ENCODE measurements around the gene FOXP1.

FOXP1 gene

DNA sequence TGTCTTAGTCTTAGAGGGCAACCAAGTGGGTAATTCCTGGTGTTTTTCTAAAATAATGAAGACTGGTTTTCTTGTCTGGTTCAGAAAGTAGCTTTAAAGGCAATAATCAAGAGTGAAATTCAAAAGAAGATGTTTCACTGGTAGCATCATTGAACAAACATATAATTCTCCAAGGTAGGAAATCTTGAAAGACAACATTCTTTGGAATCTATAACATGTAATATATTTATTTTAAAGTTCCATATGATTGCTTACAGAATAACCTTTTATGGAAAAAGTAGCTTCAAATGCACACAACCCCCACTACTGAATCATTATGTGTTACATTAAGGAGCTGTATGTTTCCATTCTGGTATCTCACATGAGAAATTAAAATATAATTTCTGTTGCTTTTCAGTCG lies 13.8 kb upstream of the FOXP1 start:
- H3K27me3 ChIP-seq (ENCODE audit: low read length) = no peaks in the 10 kb centered on the region
- no peak for TF ChIP-seq EZH2phosphoT487 (conservative IDR thresholded peaks at IDR 0.05; ENCODE audit: low read length)
- TF ChIP-seq, protein P1, sequence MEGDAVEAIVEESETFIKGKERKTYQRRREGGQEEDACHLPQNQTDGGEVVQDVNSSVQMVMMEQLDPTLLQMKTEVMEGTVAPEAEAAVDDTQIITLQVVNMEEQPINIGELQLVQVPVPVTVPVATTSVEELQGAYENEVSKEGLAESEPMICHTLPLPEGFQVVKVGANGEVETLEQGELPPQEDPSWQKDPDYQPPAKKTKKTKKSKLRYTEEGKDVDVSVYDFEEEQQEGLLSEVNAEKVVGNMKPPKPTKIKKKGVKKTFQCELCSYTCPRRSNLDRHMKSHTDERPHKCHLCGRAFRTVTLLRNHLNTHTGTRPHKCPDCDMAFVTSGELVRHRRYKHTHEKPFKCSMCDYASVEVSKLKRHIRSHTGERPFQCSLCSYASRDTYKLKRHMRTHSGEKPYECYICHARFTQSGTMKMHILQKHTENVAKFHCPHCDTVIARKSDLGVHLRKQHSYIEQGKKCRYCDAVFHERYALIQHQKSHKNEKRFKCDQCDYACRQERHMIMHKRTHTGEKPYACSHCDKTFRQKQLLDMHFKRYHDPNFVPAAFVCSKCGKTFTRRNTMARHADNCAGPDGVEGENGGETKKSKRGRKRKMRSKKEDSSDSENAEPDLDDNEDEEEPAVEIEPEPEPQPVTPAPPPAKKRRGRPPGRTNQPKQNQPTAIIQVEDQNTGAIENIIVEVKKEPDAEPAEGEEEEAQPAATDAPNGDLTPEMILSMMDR (IDR thresholded peaks at IDR 0.05; ENCODE audit: insufficient read depth, low read length, poor library complexity, severe bottlenecking) = no peak
- H3K79me2 ChIP-seq (ENCODE audit: insufficient read depth, low read length) = no peaks in the 10 kb centered on the region
- no peaks in the 10 kb centered on the region for H4K20me1 ChIP-seq (ENCODE audit: low read depth, low read length)
- no peak overlapping the region for H3K4me3 ChIP-seq (ENCODE audit: insufficient read depth, low read length, poor library complexity, severe bottlenecking)
- no peaks in the 10 kb centered on the region for H3K9me2 ChIP-seq (replicated peaks; ENCODE audit: insufficient read depth, low read length)
- no peaks in the 10 kb centered on the region for H3K36me3 ChIP-seq (ENCODE audit: low read length)
- H3F3A ChIP-seq (ENCODE audit: insufficient read depth) = no peaks in the 10 kb centered on the region
- H3K9me3 ChIP-seq (ENCODE audit: insufficient read depth, low read length) = no peaks in the 10 kb centered on the region
- no peak overlapping the region for H3K4me2 ChIP-seq (ENCODE audit: low read depth, low read length, poor library complexity, severe bottlenecking)
- no peak overlapping the region for H3K9ac ChIP-seq (ENCODE audit: low read length)
- no peak overlapping the region for H3K27ac ChIP-seq (ENCODE audit: low read depth, low read length)
- H2AFZ ChIP-seq (ENCODE audit: low read depth, low read length, severe bottlenecking) = no peak overlapping the region

DNA sequence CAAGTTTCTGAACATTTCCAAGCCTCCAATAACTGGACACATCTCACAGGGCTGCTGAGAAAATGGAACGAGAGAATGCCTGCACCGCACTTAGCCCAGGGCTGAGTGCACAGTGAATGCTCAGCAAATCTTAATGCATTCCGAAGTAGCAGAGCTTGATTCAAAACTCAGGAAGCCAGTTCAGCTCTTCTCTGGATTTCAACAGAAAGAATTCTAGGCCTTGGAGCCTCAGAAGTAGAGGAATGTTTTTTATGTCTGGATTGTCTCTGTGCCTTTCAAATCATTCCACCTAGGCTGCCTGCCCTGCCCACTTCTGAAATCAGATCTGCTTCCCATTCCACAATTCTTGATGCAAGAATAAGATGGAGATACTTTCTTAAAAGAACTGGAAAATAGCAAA lies 9.6 kb upstream of the FOXP1 start:
- no peak overlapping the region for H3K4me3 ChIP-seq (ENCODE audit: insufficient read depth, low read length, poor library complexity, severe bottlenecking)
- H3K79me2 ChIP-seq (ENCODE audit: insufficient read depth, low read length) = no peaks in the 10 kb centered on the region
- H3K36me3 ChIP-seq (ENCODE audit: low read length) = no peaks in the 10 kb centered on the region
- H3K9me3 ChIP-seq (ENCODE audit: insufficient read depth, low read length) = no peaks in the 10 kb centered on the region
- no peaks in the 10 kb centered on the region for H4K20me1 ChIP-seq (ENCODE audit: low read depth, low read length)
- no peaks in the 10 kb centered on the region for H3K27me3 ChIP-seq (ENCODE audit: low read length)
- no peak overlapping the region for H3K4me2 ChIP-seq (ENCODE audit: low read depth, low read length, poor library complexity, severe bottlenecking)
- H3K9ac ChIP-seq (ENCODE audit: low read length) = no peak overlapping the region
- H3F3A ChIP-seq (ENCODE audit: insufficient read depth) = no peaks in the 10 kb centered on the region
- TF ChIP-seq, protein P1 (IDR thresholded peaks at IDR 0.05; ENCODE audit: insufficient read depth, low read length, poor library complexity, severe bottlenecking) = no peak
- TF ChIP-seq EZH2phosphoT487 (conservative IDR thresholded peaks at IDR 0.05; ENCODE audit: low read length) = no peak
- H3K27ac ChIP-seq (ENCODE audit: low read depth, low read length) = no peak overlapping the region
- no peak overlapping the region for H2AFZ ChIP-seq (ENCODE audit: low read depth, low read length, severe bottlenecking)
- no peaks in the 10 kb centered on the region for H3K9me2 ChIP-seq (replicated peaks; ENCODE audit: insufficient read depth, low read length)

DNA sequence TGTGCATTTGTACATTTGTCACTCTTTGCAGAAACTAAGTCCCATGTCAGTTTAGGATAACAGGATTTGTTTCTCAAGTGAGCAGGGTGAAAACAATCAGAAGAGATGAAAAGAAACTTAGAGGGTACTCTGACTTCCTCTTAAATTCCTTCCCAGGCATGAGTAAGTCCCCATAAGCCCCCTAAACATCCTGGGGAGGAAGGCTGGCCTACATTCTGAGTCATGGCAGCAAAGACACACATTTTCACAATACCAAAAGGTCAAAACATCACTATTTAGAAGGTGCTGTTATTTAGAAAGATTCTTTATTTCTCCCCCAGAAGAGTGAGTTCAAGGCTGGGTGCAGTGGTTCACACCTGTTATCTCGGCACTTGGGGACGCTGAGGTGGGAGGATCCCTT lies 7.6 kb upstream of the FOXP1 start:
- H3K9me2 ChIP-seq (replicated peaks; ENCODE audit: insufficient read depth, low read length) = no peaks in the 10 kb centered on the region
- no peak for TF ChIP-seq EZH2phosphoT487 (conservative IDR thresholded peaks at IDR 0.05; ENCODE audit: low read length)
- TF ChIP-seq, protein P1 (IDR thresholded peaks at IDR 0.05; ENCODE audit: insufficient read depth, low read length, poor library complexity, severe bottlenecking) = no peak
- H4K20me1 ChIP-seq (ENCODE audit: low read depth, low read length) = no peaks in the 10 kb centered on the region
- no peak overlapping the region for H3K27ac ChIP-seq (ENCODE audit: low read depth, low read length)
- H3K79me2 ChIP-seq (ENCODE audit: insufficient read depth, low read length) = no peaks in the 10 kb centered on the region
- H3K9ac ChIP-seq (ENCODE audit: low read length) = no peak overlapping the region
- H3K36me3 ChIP-seq (ENCODE audit: low read length) = no peaks in the 10 kb centered on the region
- H3K4me2 ChIP-seq (ENCODE audit: low read depth, low read length, poor library complexity, severe bottlenecking) = no peak overlapping the region
- H3F3A ChIP-seq (ENCODE audit: insufficient read depth) = peaks cover 4% of the 10 kb centered on the region
- no peak overlapping the region for H3K4me3 ChIP-seq (ENCODE audit: insufficient read depth, low read length, poor library complexity, severe bottlenecking)
- H2AFZ ChIP-seq (ENCODE audit: low read depth, low read length, severe bottlenecking) = no peak overlapping the region
- no peaks in the 10 kb centered on the region for H3K27me3 ChIP-seq (ENCODE audit: low read length)
- H3K9me3 ChIP-seq (ENCODE audit: insufficient read depth, low read length) = no peaks in the 10 kb centered on the region

All from SU-DHL-6 (cell line).